HG03025 (cell line): Measurements from ENCODE around the gene ARL8B.
"Not testable (repeated sequence)": the region's sequence is repeated elsewhere in the genome, so short reads cannot be mapped to it uniquely, and the experiment has no call there.

Source experiments
- ATAC-seq: cut with Tn5 transposase; IDR thresholded peaks from one replicate; pipeline ENCODE4 v1.9.1; 2021; ENCODE audit warnings: mild to moderate bottlenecking, moderate library complexity; ENCODE audit not compliant: unreplicated experiment, low FRiP score

The ARL8B gene

DNA sequence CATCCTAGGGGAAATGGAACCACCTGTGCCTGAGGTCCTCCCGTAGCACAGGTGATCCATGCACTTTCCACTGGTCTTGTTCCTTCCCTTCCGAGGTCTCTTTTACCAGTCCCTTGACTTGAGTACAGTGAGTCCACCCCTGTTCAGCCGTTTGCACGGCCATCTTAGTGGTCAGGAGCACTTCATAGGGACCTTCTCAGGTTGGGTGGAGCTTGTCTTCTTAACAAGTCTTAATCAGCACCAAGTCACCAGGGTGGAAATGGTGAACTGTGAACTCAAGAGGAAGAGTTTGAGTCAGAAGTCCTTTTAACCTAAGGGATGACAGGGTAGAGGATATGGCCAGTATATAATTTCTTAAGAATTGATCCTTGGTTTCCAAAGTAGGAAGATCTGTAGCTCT, 21.4 kb downstream of the ARL8B start:
- no peak for ATAC-seq

DNA sequence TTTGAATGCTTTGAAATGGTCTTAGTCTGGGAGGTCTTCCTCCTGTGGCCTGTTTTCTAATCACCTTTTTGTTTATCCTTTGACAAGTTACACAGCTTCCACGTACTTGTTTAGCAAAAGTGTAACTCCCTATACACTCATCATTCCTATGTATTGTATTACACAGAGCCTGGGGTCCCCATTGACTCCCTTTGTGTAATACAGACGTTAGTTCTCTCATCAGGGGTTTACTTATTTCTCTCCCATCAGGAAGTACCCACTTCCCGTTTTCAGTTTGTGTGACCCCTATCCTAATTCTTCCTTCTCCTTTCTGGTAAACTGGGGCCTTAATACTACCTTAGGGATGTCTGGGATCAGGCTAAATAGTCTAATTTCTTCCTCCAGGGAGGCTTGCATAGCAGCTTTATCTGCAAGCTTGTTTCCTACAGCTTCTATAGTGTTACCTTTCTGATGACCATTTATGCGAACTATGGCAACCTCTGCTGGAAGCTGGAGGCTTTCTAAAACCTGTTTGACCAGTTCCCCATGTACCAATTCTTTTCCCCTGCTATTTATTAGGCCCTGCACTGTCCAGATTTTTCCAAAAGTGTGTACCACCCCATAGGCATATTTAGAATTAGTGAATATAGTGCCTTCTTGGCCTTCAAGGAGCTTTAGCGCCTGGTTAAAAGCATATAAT, 22.4 kb downstream of the ARL8B start:
- no peak for ATAC-seq

DNA sequence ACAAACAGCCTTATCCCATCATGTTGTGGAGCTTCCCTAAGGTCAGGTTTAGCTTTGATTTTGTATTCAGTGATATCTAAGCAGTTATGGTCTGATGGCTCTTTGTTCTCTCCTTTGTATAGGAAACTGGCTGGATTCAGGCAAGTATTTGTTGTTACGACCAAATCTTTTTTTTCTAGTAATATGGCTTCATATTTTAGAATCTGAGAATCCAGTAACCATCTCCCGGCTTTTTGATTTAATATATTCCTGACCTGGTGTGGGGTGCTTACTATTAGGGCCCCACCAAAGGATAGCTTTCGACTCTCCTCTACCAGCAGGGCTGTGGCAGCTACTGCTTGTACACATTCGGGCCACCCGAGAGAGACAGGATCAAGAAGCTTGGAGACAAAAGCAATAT, 23.0 kb downstream of the ARL8B start:
- ATAC-seq: no peak

DNA sequence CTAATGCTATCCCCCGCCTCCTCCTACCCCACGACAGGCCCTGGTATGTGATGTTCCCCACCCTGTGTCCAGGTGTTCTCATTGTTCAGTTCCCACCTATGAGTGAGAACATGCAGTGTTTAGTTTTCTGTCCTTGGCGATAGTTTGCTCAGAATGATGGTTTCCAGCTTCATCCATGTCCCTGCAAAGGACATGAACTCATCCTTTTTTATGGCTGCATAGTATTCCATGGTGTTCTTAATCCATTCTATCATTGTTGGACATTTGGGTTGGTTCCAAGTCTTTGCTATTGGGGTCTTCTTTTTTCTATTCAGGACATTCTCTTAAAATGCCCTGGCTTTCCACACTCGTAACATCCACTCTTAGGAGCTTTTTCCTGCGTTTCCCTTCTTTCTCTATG, 25.1 kb downstream of the ARL8B start:
- not testable (repeated sequence) for ATAC-seq

DNA sequence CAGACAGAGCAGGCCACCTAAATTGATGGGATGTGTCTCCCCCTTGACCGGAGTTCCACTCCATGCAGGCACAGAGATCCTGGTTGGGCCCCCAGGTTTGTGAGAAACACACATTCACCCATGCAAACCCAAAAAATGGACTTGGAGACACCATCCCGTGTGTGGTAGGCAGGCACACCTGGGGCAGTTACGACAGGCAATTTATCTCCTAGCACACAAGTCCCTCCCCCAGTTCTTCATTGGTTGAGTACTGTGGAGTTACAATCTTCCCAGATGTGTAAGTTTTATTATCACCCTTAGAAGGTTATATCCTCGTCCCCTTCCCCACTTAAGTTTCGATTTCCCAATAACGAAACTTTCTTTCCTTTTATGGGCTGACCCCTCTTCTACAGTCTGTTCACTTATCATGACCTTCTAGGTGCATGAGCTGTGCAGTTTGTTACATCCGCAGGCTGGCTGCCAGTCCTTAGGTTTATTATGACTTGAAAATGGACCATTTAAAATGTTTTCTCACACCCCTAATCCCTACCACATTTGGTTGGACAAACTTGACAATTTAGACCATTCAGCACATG, 27.3 kb downstream of the ARL8B start:
- no peak for ATAC-seq

DNA sequence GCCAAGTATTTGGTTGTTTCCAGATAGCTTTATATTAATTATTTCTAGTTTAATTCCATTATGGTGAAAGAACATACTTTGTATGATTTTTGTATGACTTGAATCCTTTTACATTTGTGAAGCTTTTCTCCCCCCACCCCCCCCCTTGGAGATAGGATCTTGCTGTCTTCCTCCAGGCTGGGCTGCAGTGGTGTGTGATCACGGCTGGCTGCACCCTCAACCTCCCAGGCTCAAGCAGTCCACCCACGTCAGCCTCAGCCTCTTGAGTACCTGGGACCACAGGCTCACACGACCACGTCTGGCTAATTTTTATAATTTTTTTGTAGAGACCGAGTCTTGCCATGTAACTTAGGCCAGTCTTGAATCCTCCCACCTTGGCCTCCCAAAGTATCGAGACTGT, 29.5 kb downstream of the ARL8B start:
- ATAC-seq: no peak

DNA sequence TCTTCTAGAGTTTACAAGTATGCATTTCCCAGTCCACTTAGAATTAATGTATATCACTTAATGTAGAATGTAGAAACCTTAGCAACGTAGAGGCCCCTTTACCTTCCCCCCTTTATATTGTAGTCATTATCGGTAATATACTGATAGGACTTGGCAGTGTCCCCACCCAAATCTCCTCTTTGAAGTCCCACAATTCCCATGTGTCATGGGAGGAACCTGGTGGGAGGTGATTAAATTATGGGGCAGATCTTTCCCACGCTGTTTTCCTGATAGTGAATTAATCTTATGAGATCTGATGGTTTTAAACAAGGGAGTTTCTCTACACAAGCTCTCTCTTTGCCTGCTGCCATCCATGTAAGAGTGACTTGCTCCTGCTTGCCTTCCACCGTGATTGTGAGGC, 31.0 kb downstream of the ARL8B start:
- no peak for ATAC-seq

DNA sequence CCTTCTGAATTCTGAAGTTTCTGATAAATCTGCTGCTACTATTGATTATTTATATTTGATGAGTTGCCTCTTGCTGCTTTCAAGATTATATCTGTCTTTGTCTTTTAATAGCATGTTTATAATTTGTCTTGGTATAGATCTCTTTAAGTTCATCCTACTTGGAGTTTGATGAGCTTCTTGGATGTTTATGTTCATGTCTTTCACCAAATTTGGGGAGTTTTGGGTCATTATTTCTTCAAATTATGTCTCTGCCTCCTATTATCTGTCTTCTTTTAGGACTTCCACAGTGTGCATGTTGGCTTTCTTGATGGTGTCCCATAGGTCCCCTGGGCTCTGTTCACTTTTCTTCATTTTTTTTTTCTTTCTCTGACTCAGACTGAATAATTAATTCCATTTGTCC, 33.1 kb downstream of the ARL8B start:
- ATAC-seq: no peak

DNA sequence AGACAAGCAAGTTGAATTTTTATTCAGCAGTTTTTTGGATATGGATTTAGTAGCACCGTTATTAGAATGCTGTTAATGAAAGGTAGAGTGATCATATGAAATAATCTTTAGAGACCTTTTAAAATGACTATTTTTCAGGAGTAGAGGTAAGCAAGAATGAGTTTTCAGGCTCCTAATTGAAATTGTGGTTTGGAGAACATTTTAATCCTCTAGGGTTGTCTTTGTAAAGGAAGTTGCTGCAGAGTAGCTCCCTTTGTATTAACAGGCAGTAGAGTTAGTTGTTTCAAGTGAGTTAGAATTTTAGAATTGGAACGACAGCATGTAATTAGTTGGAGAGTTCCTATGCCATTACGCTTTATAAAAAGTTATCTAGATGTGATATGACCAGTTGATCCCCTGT, 38.2 kb downstream of the ARL8B start:
- no peak for ATAC-seq

DNA sequence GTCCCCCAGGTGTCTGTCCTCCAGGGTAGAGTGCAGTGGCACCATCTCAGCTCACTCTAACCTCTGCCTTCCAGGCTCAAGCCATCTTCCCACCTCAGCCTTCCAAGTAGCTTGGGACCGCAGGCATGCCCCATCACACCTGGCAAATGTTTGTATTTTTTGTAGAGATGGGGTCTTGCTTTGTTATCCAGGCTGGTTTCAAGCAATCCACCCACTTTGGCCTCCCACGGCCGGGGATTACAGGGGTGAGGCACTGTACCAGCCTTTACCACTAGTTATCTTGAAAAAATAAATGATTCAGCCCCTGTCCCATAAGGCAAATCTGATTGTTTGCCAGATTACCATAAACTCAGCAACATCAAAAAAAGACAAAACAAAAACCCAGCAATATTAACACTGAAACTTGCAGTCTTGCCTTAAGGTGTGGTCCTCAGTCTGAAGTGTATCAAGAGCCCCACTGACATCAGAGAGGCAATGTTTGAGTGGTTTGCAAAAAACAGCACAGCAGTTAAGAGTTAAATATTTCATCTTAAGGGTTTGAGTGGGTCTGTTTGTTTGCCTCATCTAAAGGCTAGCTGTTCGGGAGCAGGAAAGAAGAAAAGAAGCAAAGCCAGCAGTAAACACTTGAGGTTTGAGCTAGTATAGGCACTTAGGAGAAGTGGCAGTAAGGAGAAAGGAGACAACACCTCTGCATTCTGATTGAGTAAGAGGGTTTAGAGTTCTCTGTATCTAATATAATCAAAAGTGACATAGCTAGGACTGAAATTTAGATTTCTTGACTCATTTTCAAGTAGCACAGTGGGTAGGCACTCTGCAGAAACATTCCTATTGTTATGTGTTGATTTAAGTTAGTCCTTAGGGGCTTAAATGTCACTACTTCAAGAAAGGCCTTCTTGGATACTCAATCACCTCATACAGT, 39.1 kb downstream of the ARL8B start:
- ATAC-seq: no peak

DNA sequence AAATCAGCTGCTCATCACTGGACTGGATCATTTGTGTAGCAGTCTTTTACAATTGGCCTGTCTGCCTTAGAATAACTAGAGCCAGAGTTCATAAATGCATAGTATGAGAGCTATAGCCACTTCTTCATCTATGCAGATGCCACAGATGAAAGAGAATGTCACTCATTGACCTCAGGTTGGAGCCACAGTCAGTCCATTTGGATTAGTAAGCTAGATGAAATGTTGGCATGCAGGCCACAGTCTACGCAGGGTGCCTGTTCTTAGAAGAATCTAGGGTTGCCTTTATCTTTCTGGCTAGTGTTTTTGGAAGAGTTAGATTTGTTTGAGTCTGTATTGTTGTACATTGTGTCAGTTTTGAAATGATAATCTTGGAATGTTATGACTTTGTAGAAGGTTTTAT, 40.0 kb downstream of the ARL8B start:
- ATAC-seq: no peak

DNA sequence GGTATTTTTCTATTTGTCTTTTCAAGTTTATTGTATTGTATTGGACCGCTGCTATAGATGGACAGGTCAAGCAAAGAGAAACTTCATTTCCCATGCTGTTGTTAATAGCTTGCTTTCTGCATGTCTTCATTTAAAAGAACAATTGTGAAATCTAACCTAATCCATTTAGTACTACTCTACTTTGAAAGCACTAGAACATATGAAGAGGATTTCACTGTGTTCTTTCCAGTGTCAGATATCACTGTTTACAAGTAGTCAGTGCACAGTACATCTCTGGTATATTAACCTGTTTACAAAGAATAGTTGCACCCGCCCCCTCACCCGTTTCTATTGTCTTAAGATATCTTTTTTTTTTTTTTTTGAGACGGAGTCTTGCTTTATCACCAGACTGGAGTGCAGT, 43.6 kb downstream of the ARL8B start:
- ATAC-seq: no peak

DNA sequence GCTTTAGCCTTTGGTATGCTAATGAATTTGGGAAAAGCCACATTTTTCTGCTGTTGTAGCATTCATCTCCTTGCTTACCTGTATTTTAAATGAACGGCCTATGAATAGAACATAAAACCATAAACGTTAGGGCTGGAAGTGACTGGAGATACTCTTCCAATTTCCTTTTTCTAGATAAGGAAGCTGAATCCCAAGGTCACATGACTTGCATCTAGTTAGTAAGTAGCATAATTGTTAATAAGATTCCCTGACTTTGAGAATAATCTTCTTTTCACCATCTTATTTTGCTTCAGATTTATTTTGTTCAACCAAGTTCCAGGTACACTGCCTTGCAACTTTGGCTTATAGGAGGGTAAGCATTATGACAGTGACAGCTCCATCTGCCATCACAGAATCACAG, 44.8 kb downstream of the ARL8B start:
- no peak for ATAC-seq

DNA sequence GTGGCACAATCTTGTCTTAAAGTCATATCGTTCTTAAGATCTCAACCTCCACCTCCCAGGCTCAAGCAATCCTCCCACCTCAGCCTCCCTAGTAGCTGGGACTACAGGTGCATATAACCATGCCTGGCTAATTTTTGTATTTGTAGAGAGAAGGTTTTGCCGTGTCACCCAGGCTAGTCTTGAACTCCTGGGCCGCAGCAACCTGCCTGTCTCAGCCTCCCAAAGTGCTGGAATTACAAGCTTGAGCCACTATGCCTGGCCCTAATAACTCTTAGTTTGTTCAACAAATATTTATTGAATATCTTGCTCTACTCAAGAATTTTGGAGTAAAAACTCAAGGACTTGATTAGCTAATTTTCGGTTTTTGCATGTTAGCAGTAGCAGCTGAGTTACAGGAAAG, 46.0 kb downstream of the ARL8B start:
- no peak for ATAC-seq

DNA sequence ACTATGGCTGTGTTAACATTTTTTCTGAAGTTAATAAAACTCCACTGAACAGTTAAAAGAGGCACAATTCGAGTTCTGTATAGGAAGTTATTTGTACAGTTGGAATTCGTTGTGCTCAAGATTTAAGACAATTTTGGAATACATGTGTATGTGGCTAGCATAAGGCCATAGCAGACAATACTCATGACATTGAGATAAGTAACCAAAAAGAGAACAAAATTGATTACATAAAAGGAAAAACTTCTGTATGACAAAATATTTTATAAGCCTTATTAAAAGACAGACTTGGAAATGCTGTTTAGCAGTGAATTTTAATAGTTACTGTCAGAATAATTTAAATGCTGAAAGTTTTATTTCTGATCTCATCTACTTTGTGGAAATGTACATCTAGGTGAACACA, 47.7 kb downstream of the ARL8B start:
- ATAC-seq: no peak

DNA sequence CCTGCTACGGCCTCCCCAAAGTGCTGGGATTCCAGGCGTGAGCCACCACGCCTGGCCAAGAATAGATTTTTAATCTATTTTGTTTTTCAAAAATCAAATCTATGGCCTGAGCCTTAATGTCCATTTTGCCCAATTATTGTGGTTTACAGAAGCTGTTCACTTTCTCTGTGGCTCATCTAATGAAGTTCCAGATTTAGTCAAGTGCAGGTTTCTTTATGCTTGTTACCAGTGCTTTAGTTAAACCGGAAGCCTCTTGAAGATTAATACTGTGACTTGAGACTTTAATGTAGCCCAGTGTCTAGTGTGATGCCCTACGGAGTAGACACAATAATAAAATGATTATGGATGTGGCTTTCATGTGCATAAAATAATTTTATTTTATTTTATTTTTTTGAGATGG, 48.9 kb downstream of the ARL8B start:
- no peak for ATAC-seq

DNA sequence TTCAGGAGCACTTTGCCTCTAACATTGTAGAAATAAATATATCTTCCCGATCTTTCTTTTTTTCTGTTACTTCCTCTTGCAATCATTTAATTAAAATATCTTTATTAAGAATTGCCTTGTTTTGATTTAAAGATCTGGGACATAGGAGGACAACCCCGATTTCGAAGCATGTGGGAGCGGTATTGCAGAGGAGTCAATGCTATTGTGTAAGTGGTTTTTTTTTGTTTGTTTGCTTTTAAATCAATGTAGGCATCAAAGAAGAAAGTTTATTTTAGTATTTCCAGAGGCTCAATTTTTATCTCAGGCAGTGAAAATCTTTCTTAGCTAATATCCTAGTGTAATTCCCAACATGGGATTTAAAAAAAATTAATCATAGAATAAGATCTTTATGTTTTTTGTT, 49.9 kb downstream of the ARL8B start:
- no peak for ATAC-seq

DNA sequence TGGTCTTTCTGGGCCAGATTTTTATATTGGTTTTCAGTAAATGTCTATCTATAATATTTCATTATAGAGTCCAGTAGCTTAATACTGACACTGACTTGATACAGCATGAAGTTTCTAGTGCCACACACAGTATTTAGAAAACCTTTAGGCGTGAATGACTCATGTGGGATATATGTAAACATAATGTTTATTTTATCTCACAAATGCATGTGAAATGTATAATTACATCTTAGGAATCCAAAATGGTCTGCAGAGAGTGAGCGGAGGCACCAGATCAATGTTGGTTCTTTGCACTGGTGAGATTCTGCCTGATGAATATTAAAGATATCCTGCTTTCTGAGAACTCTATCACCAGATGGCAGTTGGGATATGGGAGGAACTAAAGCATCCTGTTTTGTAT, 56.9 kb downstream of the ARL8B start:
- not testable (repeated sequence) for ATAC-seq

DNA sequence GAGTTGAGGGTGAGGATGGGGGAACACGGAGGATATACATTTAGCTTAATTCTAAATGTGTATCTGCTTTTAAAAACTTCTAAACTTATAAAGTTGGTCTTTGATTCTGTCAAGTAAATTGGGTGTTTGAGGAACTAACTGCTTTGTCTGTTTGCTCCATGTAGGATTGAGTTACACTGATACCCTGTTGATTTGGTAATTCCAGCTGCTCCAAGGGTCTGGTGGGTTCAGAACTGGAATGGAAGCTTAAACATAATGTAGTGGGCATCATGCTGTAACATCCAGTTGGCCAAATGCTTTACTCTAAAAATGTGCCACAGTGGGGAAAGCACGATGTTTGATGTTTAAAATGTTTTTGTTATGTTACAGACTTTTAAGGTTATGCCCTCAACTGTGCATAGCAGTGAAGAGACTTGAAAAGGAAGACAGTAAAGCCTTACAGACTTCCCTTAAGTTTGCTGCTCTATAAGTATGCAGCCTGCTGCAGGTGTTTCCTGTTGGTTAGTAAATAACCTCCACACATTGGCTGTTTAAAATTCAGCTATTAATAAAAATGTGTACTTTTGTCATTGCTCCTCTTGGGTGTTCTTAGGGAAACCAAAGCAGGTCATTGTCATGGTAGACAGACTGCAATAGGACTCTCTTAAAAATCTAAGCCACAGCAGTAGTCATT, 59.5 kb downstream of the ARL8B start:
- ATAC-seq: peak; percentile 64

DNA sequence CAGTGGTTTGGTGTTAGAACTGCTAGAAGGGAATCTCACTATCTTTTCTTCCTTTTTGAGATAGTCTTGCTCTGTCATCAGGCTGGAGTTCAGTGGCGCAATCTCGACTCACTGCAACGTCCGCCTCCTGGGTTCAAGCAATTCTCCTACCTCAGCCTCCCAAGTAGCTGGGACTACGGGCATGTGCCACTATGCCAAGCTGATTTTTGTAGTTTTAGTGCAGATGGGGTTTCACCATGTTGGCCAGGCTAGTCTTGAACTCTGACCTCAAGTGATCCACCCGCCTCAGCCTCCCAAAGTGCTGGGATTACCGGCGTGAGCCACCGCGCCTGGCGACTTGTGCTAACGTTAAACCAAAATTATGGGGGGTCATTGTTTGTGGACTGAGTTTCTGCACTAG, 61.6 kb downstream of the ARL8B start:
- ATAC-seq: not testable (repeated sequence)

DNA sequence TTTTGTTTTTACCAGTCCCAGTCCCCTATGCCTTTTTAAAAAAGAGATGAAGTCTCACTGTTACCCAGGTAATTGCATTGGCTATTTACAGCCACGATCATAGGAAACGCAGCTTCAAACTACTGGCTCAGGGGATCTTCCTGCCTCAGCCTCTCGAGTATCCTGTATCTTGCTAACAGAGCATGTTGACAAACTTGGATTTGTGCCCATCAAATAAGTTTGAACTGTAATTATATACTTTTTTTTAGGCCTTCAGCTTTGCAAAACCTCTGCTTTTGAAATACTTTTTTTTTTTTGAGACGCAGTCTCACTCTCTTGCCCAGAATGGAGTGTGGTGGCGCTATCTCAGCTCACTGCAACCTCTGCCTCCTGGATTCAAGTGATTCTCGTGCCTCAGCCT, 62.4 kb downstream of the ARL8B start:
- ATAC-seq: no peak
